ENCODE measurements around the gene TTC21A. TPM values are rescaled to one million over a fixed set of nuclear protein-coding genes. Genes with fewer than 3 reads are reported as not detected.

The TTC21A gene
- total and polyA plus RNA-seq, 7 donors: 0.52 to 1.2 (median 0.92) TPM

DNA sequence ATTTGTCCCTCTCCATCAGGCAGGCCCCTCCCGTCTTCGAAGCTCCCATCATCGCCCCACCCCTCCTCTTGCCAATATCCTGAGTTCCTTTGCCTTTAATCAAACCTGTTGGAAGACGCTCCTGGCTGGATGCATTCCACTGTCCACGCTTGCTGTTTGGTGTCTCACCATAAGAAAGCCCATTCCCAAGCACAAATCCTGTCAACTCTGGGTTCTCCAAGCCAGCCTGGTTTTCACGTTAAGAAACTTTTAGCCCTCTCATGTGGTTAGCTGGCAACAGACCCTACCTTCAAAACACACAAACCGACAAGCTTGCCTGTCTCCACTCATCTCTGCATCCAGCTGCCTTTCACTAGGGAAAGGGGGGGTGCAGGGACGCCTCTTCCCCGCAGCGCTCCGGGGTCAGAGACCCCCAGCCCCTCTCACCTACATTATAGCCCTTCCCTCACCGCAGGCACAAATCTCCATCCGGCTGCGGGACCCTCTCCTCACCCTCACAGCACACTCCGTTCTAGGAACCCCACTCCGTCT, 1.1 kb upstream of the TTC21A start:
- intact Hi-C loops (cut with DNase I): loop anchor here (5.0 to 10.0 kb wide), 6 partner anchors 36 to 288 kb away; partner anchors contain the start of gene SLC25A38 (in 1 of the 2)
- Histone ChIP-seq H3K36me3 (ENCODE audit: insufficient read depth in 1 of 2, low read depth in 1 of 2) (no peaks in the 10 kb centered on the region), H3K9me3 (no peaks in the 10 kb centered on the region), H3K27ac (peak overlapping the region; percentile 100), H3K27me3 (ENCODE audit: insufficient read depth in 3 of 3, low read length in 2 of 3) (no peaks in the 10 kb centered on the region), H3K4me3 (peak overlapping the region; percentile 95), H3K4me1 (peaks cover 34% of the 10 kb centered on the region)
- no peak for ATAC-seq
- DNase-seq: no peak
- TF ChIP-seq, protein P1, sequence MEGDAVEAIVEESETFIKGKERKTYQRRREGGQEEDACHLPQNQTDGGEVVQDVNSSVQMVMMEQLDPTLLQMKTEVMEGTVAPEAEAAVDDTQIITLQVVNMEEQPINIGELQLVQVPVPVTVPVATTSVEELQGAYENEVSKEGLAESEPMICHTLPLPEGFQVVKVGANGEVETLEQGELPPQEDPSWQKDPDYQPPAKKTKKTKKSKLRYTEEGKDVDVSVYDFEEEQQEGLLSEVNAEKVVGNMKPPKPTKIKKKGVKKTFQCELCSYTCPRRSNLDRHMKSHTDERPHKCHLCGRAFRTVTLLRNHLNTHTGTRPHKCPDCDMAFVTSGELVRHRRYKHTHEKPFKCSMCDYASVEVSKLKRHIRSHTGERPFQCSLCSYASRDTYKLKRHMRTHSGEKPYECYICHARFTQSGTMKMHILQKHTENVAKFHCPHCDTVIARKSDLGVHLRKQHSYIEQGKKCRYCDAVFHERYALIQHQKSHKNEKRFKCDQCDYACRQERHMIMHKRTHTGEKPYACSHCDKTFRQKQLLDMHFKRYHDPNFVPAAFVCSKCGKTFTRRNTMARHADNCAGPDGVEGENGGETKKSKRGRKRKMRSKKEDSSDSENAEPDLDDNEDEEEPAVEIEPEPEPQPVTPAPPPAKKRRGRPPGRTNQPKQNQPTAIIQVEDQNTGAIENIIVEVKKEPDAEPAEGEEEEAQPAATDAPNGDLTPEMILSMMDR (IDR thresholded peaks at IDR 0.05): no peak
- 4 to 9% (median 5%) methylated on average over 16 of the region's 16 CpGs for WGBS, 3 donors

DNA sequence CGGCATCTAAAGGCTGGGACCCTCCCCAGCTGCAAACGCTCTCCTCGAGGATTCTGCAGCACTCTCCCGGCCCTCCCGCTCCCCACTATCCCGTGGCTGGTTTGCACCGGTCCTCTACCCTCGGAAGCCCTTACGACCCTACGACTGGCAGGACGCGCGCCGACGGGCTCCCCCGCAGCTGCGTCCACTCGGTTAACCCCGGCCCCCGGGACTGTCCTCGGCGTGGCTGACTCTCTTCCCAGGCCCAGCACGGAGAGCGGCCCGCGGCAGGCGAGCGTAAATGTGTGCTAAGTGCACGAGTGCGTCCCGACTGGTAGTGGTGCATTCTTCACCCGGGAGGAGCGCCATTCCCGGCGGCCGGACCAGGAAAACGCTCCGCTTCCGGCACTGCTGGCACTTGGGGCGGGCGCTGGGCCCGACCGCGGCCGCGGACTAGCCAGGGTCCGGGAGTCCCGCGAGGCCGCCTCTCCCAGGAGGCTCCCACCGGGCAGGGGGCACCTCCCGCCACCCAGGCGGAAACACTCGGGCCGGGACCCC, 561 bp upstream of the TTC21A start:
- intact Hi-C loops (cut with DNase I): loop anchor here (5.0 to 10.0 kb wide), 6 partner anchors 35 to 288 kb away; partner anchors contain the start of gene SLC25A38 (in 1 of the 2)
- Histone ChIP-seq H3K27ac (peak overlapping the region; percentile 100), H3K4me1 (peaks cover 34% of the 10 kb centered on the region), H3K36me3 (ENCODE audit: insufficient read depth in 1 of 2, low read depth in 1 of 2) (no peaks in the 10 kb centered on the region), H3K27me3 (ENCODE audit: insufficient read depth in 3 of 3, low read length in 2 of 3) (no peaks in the 10 kb centered on the region), H3K4me3 (peak overlapping the region; percentile 95), H3K9me3 (no peaks in the 10 kb centered on the region)
- ATAC-seq (peak; percentile 40 to 74 (median 66)), DNase-seq (peak; percentile 62 to 81)
- TF ChIP-seq, protein P1 (IDR thresholded peaks at IDR 0.05): no peak
- 1% methylated on average over 41 to 55 of the region's 55 CpGs for WGBS, 3 donors

DNA sequence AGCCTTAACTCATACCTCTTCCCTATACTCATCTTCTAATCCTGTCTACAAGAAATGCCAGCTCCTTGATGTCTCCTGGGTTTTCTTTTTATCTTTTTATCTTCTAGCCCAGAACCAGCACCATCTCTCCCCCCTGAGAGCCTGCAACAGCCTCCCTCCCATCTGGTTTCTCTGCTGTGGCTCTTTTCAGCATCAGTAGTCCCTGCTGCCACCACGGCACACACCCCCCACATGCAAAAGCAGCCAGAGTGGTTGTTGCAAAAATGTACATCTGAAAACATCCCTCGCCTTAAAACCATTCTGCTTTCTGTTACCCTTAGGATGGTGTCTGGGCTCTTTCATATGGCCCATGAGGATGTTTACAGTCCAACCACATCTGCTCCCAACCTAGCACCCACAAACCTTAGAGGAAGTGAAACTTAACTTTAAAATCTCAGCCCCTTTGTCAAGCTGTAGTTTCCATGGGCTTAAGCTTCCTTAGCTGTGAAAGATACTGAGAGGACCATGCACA, 775 bp downstream of the TTC21A start:
- no peaks in the 10 kb centered on the region for H3K9me3 ChIP-seq
- TF ChIP-seq, protein P1 (IDR thresholded peaks at IDR 0.05): no peak
- intact Hi-C loops (cut with DNase I): loop anchor here (5.0 to 10.0 kb wide), 6 partner anchors 34 to 287 kb away; partner anchors contain the start of gene SLC25A38 (in 1 of the 2)
- H3K27ac ChIP-seq: peak overlapping the region; percentile 100
- peak overlapping the region; percentile 95 for H3K4me3 ChIP-seq
- DNase-seq (no peak), ATAC-seq (no peak)
- no peaks in the 10 kb centered on the region for H3K27me3 ChIP-seq (ENCODE audit: insufficient read depth in 3 of 3, low read length in 2 of 3)
- H3K36me3 ChIP-seq (ENCODE audit: insufficient read depth in 1 of 2, low read depth in 1 of 2): no peaks in the 10 kb centered on the region
- WGBS, 3 donors: 28 to 49% (median 45%) methylated on average over 2 of the region's 2 CpGs
- peaks cover 34% of the 10 kb centered on the region for H3K4me1 ChIP-seq

DNA sequence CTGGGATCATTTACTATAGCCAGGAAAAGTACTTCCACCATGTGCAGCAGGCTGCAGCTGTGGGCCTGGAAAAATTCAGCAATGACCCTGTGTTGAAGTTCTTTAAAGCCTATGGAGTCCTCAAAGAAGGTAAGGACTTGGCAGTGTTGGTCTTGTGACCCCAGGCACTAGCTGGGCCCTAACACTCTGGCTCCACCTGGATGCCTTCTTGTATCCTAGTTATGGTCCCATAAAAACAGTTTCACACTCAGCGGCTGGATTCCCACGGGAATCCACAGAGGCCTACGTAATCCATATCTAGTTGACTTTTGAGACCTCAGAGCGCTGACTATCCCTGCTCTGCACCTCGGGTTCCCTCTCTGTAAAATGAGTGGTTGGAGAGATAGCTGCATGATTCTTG, 1.6 kb downstream of the TTC21A start:
- TF ChIP-seq, protein P1 (IDR thresholded peaks at IDR 0.05): no peak
- 82 to 85% (median 83%) methylated on average over 5 of the region's 5 CpGs for whole genome bisulfite sequencing, 3 donors
- Histone ChIP-seq H3K4me1 (peaks cover 28% of the 10 kb centered on the region), H3K27me3 (ENCODE audit: insufficient read depth in 3 of 3, low read length in 2 of 3) (no peaks in the 10 kb centered on the region), H3K27ac (no peak overlapping the region), H3K4me3 (no peak overlapping the region), H3K36me3 (ENCODE audit: insufficient read depth in 1 of 2, low read depth in 1 of 2) (no peaks in the 10 kb centered on the region), H3K9me3 (no peaks in the 10 kb centered on the region)
- DNase-seq (no peak), ATAC-seq (no peak)
- intact Hi-C loops (cut with DNase I): loop anchor here (5.0 to 10.0 kb wide), 6 partner anchors 33 to 286 kb away; partner anchors contain the start of gene SLC25A38 (in 1 of the 2)

Data from psoas muscle (tissue), 8 donors.